HEK293 (cell line): ENCODE results near the gene PRMT7.

ENCODE experiments used
- CTCF ChIP-seq: fragments of 450-650 bp; formaldehyde crosslinking; IDR thresholded peaks from 2 replicates; pipeline ENCODE4 v1.5.1; 2016; ENCODE audit warnings: missing biosample characterization, missing genetic modification characterization
- HOXA7 ChIP-seq: sonication (generic); formaldehyde crosslinking; IDR thresholded peaks from 2 replicates; pipeline ENCODE4 v1.8.1; 2022; ENCODE audit warnings: missing genetic modification reagents, borderline replicate concordance
- MYNN ChIP-seq: fragments of 450-650 bp; formaldehyde crosslinking; IDR thresholded peaks from 2 replicates; pipeline ENCODE4 v1.5.1; 2016; ENCODE audit warnings: missing biosample characterization, missing genetic modification characterization, borderline replicate concordance
- PRDM10 ChIP-seq: fragments of 450-650 bp; formaldehyde crosslinking; IDR thresholded peaks from 2 replicates; pipeline ENCODE4 v1.5.1; 2016; ENCODE audit warnings: missing biosample characterization, missing genetic modification characterization
- REPIN1 ChIP-seq: fragments of 450-650 bp; formaldehyde crosslinking; IDR thresholded peaks from 2 replicates; pipeline ENCODE4 v1.5.1; 2017; ENCODE audit warnings: missing biosample characterization, missing genetic modification characterization, low read depth
- ZBTB7A ChIP-seq: fragments of 450-650 bp; formaldehyde crosslinking; IDR thresholded peaks from 2 replicates; pipeline ENCODE4 v1.5.1; 2016; ENCODE audit warnings: low read depth, missing biosample characterization, missing genetic modification characterization
- ZFP41 ChIP-seq: fragments of 450-650 bp; formaldehyde crosslinking; IDR thresholded peaks from 2 replicates; pipeline ENCODE4 v1.5.1; 2016; ENCODE audit warnings: missing biosample characterization, missing genetic modification characterization, borderline replicate concordance
- ZNF274 ChIP-seq, 2 experiments: fragments of 200-500 bp in 1 of 2; fragments of 450-650 bp in 1 of 2; sonication (Bioruptor generic) in 1 of 2; formaldehyde crosslinking in 1 of 2; IDR thresholded peaks; 2 replicates each; pipeline versions ENCODE4 v1.5.1 to v1.6.1; 2014 to 2016; ENCODE audit warnings: borderline replicate concordance in 1 of 2, inconsistent platforms in 1 of 2, low read length in 1 of 2, missing biosample characterization in 1 of 2, missing genetic modification characterization in 1 of 2
- ZNF560 ChIP-seq: fragments of 450-650 bp; formaldehyde crosslinking; IDR thresholded peaks from 2 replicates; pipeline ENCODE4 v1.5.1; 2017; ENCODE audit warnings: missing biosample characterization, missing genetic modification characterization, borderline replicate concordance
- ZNF707 ChIP-seq: fragments of 450-650 bp; formaldehyde crosslinking; IDR thresholded peaks from 2 replicates; pipeline ENCODE4 v1.5.1; 2016; ENCODE audit warnings: missing biosample characterization, missing genetic modification characterization
- TF ChIP-seq, protein P1 (sequence below): fragments of 450-650 bp; formaldehyde crosslinking; IDR thresholded peaks from 2 replicates; pipeline ENCODE4 v1.5.1; 2016; ENCODE audit warnings: missing biosample characterization, missing genetic modification characterization

GRCh38 chr16:68335175-68335574 lies 24.4 kb downstream of the PRMT7 start:
- no peak for TF ChIP-seq CTCF (tag by site-specific recombination)
- TF ChIP-seq, protein P1, sequence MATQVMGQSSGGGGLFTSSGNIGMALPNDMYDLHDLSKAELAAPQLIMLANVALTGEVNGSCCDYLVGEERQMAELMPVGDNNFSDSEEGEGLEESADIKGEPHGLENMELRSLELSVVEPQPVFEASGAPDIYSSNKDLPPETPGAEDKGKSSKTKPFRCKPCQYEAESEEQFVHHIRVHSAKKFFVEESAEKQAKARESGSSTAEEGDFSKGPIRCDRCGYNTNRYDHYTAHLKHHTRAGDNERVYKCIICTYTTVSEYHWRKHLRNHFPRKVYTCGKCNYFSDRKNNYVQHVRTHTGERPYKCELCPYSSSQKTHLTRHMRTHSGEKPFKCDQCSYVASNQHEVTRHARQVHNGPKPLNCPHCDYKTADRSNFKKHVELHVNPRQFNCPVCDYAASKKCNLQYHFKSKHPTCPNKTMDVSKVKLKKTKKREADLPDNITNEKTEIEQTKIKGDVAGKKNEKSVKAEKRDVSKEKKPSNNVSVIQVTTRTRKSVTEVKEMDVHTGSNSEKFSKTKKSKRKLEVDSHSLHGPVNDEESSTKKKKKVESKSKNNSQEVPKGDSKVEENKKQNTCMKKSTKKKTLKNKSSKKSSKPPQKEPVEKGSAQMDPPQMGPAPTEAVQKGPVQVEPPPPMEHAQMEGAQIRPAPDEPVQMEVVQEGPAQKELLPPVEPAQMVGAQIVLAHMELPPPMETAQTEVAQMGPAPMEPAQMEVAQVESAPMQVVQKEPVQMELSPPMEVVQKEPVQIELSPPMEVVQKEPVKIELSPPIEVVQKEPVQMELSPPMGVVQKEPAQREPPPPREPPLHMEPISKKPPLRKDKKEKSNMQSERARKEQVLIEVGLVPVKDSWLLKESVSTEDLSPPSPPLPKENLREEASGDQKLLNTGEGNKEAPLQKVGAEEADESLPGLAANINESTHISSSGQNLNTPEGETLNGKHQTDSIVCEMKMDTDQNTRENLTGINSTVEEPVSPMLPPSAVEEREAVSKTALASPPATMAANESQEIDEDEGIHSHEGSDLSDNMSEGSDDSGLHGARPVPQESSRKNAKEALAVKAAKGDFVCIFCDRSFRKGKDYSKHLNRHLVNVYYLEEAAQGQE (tag by site-specific recombination) = no peak
- no peak for TF ChIP-seq REPIN1 (tag by site-specific recombination)
- TF ChIP-seq ZFP41 = no peak
- TF ChIP-seq PRDM10 (tag by site-specific recombination) = no peak
- no peak for TF ChIP-seq ZNF707 (tag by site-specific recombination)
- no peak for TF ChIP-seq ZNF560 (tag by site-specific recombination)
- no peak for TF ChIP-seq ZNF274 (IDR thresholded peaks at IDR 0.05; ENCODE audit: low read length)
- no peak for TF ChIP-seq ZNF274 (tag by site-specific recombination; IDR thresholded peaks at IDR 0.05; ENCODE audit: borderline replicate concordance)
- TF ChIP-seq HOXA7 (CRISPR knock-in tag) = no peak
- TF ChIP-seq MYNN = no peak
- no peak for TF ChIP-seq ZBTB7A
